Activated naive CD8-positive, alpha-beta T cell treated with anti-CD3 and anti-CD28 coated beads, Interleukin-2, amount 50 U/mL, for 24 hours (primary cell): Measurements from ENCODE around the gene AXL.
"Not testable (repeated sequence)": the region's sequence is repeated elsewhere in the genome, so short reads cannot be mapped to it uniquely, and the experiment has no call there.

Experiments
- ATAC-seq: fragments of 150-1000 bp; cut with Tn5 transposase; one replicate; pipeline ENCODE4 v1.10.0; 2021
- DNase-seq: peaks from one replicate; pipeline ENCODE4 v3.0.0; 2021
- H3K27ac Mint-ChIP-seq: one replicate; pipeline ENCODE4 v1.8.0; 2021; ENCODE audit warnings: mild to moderate bottlenecking, mixed read lengths
- H3K27me3 Mint-ChIP-seq: one replicate; pipeline ENCODE4 v1.8.0; 2021; ENCODE audit warnings: mixed read lengths
- H3K36me3 Mint-ChIP-seq: one replicate; pipeline ENCODE4 v1.8.0; 2021; ENCODE audit warnings: low read depth, mixed read lengths
- H3K4me1 Mint-ChIP-seq: one replicate; pipeline ENCODE4 v1.8.0; 2021; ENCODE audit warnings: mixed read lengths
- H3K4me3 Mint-ChIP-seq: one replicate; pipeline ENCODE4 v1.8.0; 2021; ENCODE audit warnings: mild to moderate bottlenecking, moderate library complexity, mixed read lengths
- H3K9me3 Mint-ChIP-seq: one replicate; pipeline ENCODE4 v1.8.0; 2021; ENCODE audit warnings: mixed read lengths

The AXL gene

DNA sequence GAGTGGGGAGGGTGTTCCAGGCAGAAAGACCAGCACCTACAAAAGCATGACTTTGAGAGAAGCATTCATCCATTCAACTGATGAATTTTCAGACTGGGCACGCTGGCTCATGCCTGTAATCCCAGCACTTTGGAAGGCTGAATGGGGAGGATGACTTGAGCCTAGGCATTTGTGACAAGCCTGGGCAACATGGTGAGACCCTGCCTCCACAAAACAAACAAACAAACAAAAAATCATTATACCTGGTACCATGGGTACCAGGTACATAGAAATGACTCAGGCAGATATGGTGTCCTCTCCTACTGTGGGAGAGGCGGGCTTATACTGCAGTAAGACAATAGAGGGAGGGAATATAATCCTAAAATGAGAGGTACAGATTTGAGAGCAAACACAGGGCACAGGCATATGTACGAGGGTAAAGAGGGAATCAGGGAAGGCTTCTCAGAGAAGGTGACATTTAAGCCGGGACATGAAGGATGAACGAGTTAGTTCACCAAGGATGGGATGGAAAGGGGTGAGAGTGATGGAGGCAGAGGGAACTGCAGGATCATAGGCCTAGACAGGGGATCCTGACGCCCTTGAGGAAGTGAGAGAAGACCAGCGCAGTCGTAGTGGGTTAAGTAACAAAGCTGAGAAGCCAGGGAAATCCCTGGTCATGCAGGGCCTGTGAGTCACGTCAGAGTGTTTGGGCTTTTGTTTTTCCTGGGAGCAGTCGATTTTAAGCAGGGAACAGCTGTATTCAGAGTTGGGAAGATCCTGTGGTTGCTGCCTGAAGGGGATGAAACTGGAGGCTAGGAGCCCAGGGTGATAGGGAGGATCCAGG, 23.1 kb upstream of the AXL start:
- Mint-ChIP-seq H3K4me3 (no peak overlapping the region), H3K27me3 (peaks cover 31% of the 10 kb centered on the region), H3K9me3 (no peaks in the 10 kb centered on the region), H3K27ac (no peak overlapping the region), H3K36me3 (no peaks in the 10 kb centered on the region), H3K4me1 (peaks cover 4% of the 10 kb centered on the region)
- DNase-seq: no peak
- no peak for ATAC-seq

DNA sequence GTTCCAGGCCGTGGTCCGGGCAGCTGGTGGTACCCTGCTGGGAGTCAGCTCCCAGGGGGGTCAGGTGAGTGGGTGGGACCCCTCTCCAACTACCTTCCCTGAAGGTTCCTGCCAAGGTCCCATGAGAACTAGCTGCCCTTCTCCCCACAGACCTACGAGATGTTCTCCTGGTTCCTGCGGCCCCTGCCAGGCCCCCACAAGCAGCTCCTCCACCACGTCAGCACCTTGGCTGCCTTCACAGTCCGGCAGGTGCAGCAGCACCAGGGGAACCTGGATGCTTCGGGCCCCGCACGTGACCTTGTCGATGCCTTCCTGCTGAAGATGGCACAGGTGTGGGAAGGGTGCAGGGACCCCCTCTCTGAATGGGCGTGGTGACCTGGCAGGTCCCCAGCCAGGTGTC, 20.5 kb upstream of the AXL start:
- ATAC-seq: no peak
- H3K36me3 Mint-ChIP-seq: no peaks in the 10 kb centered on the region
- no peaks in the 10 kb centered on the region for H3K9me3 Mint-ChIP-seq
- H3K4me3 Mint-ChIP-seq: no peak overlapping the region
- H3K27ac Mint-ChIP-seq: no peak overlapping the region
- peaks cover 11% of the 10 kb centered on the region for H3K27me3 Mint-ChIP-seq
- no peaks in the 10 kb centered on the region for H3K4me1 Mint-ChIP-seq
- no peak for DNase-seq

DNA sequence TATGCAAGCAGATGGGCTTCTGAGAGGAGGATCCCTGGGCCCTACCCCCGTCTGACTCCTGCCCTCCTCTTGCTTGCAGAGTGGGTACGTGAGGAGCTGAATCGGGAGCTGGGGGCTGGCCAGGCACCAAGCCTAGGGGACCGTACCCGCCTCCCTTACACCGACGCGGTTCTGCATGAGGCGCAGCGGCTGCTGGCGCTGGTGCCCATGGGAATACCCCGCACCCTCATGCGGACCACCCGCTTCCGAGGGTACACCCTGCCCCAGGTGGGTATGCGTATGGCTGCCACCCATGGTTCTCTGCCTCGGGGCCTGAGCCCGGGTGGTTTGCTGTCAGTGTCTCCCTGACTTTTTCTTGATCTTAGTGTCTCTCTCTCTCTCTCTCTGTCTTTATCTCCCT, 15.7 kb upstream of the AXL start:
- Mint-ChIP-seq H3K4me3 (no peak overlapping the region), H3K4me1 (peaks cover 11% of the 10 kb centered on the region), H3K9me3 (no peaks in the 10 kb centered on the region), H3K27me3 (no peaks in the 10 kb centered on the region), H3K36me3 (no peaks in the 10 kb centered on the region), H3K27ac (no peak overlapping the region)
- DNase-seq: no peak
- no peak for ATAC-seq

DNA sequence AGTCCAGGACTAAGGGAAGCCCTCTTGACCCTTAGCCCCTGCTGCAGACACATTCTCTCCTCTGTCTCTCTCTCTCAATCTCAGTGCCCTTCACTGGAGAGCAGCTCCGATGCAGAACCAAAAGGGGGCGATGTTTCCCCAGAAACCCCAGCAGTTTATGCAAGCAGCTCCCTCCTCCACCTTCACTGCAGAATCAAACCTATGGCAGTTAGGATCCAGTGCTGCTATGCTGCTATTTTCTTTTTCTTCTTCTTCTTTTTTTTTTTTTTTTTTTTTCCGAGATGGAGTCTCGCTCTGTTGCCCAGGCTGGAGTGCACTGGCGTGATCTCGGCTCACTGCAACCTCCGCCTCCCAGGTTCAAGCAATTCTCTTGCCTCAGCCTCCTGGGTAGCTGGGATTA, 14.7 kb upstream of the AXL start:
- H3K4me3 Mint-ChIP-seq, H3K36me3 Mint-ChIP-seq, H3K27ac Mint-ChIP-seq, H3K9me3 Mint-ChIP-seq, H3K27me3 Mint-ChIP-seq: not testable (repeated sequence)
- ATAC-seq: peak; percentile 96
- peak; percentile 81 for DNase-seq
- peaks cover 11% of the 10 kb centered on the region for H3K4me1 Mint-ChIP-seq

DNA sequence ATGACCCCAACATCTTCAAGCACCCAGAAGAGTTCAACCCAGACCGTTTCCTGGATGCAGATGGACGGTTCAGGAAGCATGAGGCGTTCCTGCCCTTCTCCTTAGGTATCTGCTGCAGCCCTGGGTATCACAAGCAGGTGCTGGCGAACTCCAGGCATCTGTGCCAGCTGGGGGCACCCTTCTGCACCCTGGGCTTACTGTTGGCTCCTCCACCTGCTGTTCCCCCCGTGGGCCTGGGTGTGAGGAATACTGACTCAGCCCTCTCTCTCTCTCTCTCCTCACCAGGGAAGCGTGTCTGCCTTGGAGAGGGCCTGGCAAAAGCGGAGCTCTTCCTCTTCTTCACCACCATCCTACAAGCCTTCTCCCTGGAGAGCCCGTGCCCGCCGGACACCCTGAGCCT, 13.0 kb upstream of the AXL start:
- Mint-ChIP-seq H3K4me3 (no peak overlapping the region), H3K27ac (no peak overlapping the region), H3K36me3 (no peaks in the 10 kb centered on the region), H3K4me1 (peaks cover 11% of the 10 kb centered on the region), H3K9me3 (no peaks in the 10 kb centered on the region), H3K27me3 (no peaks in the 10 kb centered on the region)
- DNase-seq (no peak), ATAC-seq (no peak)

DNA sequence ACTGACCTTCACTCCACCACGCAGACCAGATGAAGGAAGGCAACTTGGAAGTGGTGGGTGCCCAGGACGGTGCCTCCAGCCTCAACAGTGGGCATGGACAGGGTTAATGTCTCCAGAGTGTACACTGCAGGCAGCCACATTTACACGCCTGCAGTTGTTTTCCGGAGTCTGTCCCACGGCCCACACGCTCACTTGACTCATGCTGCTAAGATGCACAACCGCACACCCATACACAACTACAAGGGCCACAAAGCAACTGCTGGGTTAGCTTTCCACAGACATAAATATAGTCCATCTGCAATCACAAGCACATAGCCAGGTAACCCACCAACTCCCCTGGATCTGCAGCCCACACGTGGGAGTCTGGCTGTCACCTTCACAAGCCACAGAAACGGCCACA, 12.6 kb upstream of the AXL start:
- Mint-ChIP-seq H3K27me3 (no peaks in the 10 kb centered on the region), H3K4me3 (no peak overlapping the region), H3K9me3 (no peaks in the 10 kb centered on the region), H3K4me1 (peaks cover 11% of the 10 kb centered on the region), H3K27ac (no peak overlapping the region), H3K36me3 (no peaks in the 10 kb centered on the region)
- ATAC-seq (no peak), DNase-seq (no peak)

DNA sequence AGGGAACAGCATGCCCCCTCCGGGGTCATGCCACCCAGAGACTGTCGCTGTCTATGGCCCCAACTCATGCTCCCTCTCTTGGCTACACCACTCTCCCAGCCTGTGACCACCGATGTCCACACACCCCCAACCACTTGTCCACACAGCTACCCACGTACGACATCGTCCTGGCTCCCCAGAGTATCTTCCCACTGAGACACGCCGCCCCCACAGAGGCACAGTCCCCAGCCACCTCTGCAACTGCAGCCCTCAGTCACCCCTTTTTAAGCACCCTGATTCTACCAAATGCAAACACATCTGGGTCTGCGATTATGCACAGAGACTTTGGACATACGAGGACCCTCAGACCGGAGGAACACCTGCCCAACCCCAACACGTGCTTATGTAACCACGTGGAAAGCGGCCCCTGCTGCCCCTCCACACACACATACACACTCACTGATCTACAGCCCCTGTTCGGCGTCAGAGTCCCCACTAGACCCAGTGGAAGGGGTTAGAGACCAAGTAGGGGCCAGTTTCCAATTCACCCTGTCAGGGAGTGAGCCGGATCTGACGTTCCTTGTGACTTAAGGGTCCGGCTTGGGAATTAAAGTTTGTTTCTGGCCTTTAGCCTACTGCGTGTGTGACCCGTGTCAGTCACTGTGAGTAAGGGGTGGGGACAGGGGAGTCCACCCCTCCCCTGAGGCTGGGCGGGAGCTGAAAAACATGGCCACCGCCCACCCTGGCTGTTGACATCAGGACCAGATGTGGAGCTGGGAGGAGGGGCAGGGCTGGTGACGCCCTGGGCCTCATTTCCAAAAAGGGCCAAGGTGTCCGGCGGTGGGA, 11.9 kb upstream of the AXL start:
- Mint-ChIP-seq H3K36me3 (no peaks in the 10 kb centered on the region), H3K27ac (no peak overlapping the region), H3K4me3 (no peak overlapping the region), H3K27me3 (peaks cover 2% of the 10 kb centered on the region), H3K4me1 (peaks cover 11% of the 10 kb centered on the region), H3K9me3 (no peaks in the 10 kb centered on the region)
- ATAC-seq (no peak), DNase-seq (no peak)

DNA sequence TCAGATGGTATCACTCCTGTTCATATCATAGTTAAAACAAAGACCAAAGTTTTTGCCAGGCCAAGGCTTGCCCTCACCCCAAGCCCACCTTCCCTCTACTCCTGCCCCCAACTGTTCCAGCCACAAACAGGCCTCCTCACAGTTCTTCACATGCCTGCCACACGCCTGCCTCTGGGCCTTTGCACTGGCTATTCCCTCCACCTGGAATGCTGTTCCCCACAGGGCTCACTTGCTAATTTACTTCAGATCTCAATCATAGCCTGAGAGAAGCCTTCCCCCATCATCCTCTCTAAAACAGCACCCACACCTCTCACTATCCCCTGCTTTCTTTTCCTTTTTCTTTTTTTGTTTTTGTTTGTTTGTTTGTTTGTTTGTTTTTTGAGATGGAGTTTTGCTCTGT, 4.9 kb upstream of the AXL start:
- Mint-ChIP-seq H3K9me3 (no peaks in the 10 kb centered on the region), H3K27ac (no peak overlapping the region), H3K4me1 (no peaks in the 10 kb centered on the region), H3K36me3 (no peaks in the 10 kb centered on the region), H3K4me3 (no peak overlapping the region), H3K27me3 (peaks cover 20% of the 10 kb centered on the region)
- ATAC-seq (no peak), DNase-seq (no peak)

DNA sequence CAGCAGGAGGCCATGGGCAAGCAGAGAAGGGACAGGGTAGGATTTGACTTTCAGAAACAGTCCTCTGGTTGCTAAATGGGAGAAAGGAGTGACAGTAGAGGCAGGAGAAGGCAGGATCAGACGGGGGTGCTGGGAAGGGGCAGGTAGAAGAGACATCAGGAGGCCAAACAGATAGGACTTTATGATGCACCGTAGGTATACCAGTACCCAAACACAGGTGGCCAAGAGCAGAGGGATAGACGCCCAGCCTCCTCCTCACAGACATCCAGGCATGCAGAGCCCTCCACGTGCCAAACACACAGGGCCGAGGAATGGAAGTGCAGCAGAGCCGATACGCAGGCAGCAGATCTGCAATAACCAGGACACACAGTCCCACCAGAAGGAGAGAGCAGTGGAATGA, 1.3 kb upstream of the AXL start:
- ATAC-seq: no peak
- no peaks in the 10 kb centered on the region for H3K9me3 Mint-ChIP-seq
- peaks cover 42% of the 10 kb centered on the region for H3K27me3 Mint-ChIP-seq
- H3K4me3 Mint-ChIP-seq: no peak overlapping the region
- no peaks in the 10 kb centered on the region for H3K36me3 Mint-ChIP-seq
- peaks cover 3% of the 10 kb centered on the region for H3K4me1 Mint-ChIP-seq
- no peak overlapping the region for H3K27ac Mint-ChIP-seq
- DNase-seq: no peak

DNA sequence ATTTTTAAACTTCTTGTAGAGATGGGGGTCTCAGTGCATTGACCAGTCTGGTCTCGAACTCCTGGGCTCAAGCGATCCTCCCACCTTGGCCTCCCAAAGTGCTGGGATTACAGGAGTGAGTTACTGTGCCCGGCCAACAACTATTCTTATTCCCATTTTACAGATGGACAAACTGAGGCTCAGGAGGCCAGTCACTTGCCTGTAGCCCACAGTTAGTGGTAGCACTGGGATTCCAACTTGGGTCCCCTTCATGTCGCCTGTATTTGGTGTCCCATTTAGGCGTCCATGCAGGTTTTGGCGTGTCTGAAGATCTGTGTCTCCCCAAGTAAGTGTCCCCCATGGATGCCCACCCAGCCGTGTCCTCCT, 791 bp upstream of the AXL start:
- Mint-ChIP-seq H3K27me3 (peaks cover 42% of the 10 kb centered on the region), H3K27ac (no peak overlapping the region), H3K9me3 (no peaks in the 10 kb centered on the region)

DNA sequence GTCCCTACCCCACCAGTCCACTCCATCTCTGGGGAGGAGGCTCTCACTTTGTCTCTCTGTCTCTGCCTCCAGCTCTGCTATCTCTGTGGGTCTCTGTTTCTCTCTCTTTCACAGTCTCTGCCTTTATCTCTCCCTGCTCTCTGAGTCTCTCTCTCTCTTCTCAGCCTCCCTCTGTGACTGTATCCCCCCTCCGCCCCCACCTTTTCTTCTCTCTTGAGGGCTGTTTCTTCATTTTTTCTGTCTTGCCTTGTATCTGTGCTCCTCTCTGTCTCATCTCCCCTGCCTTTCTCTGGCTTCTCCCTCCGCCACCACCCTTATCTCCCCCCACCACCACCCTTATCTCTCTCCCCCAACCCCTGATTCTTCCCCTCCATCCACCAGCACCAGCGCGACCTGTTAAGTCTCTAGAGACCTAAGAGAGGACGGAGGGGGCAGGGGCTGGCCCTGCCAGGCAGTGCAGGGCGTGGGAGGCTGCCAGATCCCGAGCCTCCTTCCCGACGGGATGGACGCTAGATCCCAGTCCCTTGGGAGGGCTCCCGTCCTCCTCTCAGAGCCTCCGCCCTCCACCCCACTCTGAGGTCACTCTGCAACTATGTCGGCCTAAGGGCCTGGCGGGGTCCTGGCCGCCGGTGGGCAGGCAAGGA, 1.0 kb downstream of the AXL start:
- H3K4me1 Mint-ChIP-seq: peaks cover 22% of the 10 kb centered on the region
- no peak for DNase-seq
- no peaks in the 10 kb centered on the region for H3K36me3 Mint-ChIP-seq
- H3K27ac Mint-ChIP-seq: no peak overlapping the region
- peaks cover 53% of the 10 kb centered on the region for H3K27me3 Mint-ChIP-seq
- ATAC-seq: no peak
- H3K4me3 Mint-ChIP-seq: no peak overlapping the region
- H3K9me3 Mint-ChIP-seq: no peaks in the 10 kb centered on the region

More for the DNA sequence above, 791 bp upstream of the AXL start:
- Mint-ChIP-seq H3K4me3 (no peak overlapping the region), H3K4me1 (peaks cover 6% of the 10 kb centered on the region), H3K36me3 (no peaks in the 10 kb centered on the region)
- no peak for ATAC-seq
- DNase-seq: no peak

DNA sequence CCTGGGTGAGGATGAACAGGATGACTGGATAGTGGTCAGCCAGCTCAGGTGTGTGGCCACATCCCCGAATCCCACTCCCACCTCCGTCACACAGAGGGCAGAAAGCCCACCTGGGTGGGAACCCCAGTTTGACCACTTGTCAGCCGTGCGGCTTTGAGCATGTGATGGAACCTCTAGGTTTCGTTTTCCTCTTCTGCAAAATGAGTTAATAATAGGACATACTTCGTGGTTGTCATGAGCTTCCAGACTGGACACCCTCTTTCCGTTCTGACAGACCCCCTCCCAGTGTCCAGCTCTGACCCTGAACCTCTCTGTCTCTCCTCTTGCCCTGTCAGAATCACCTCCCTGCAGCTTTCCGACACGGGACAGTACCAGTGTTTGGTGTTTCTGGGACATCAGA, 1.8 kb downstream of the AXL start:
- Mint-ChIP-seq H3K4me1 (peaks cover 30% of the 10 kb centered on the region), H3K4me3 (no peak overlapping the region), H3K9me3 (no peaks in the 10 kb centered on the region), H3K27me3 (peaks cover 59% of the 10 kb centered on the region), H3K36me3 (no peaks in the 10 kb centered on the region), H3K27ac (no peak overlapping the region)
- DNase-seq (no peak), ATAC-seq (no peak)

DNA sequence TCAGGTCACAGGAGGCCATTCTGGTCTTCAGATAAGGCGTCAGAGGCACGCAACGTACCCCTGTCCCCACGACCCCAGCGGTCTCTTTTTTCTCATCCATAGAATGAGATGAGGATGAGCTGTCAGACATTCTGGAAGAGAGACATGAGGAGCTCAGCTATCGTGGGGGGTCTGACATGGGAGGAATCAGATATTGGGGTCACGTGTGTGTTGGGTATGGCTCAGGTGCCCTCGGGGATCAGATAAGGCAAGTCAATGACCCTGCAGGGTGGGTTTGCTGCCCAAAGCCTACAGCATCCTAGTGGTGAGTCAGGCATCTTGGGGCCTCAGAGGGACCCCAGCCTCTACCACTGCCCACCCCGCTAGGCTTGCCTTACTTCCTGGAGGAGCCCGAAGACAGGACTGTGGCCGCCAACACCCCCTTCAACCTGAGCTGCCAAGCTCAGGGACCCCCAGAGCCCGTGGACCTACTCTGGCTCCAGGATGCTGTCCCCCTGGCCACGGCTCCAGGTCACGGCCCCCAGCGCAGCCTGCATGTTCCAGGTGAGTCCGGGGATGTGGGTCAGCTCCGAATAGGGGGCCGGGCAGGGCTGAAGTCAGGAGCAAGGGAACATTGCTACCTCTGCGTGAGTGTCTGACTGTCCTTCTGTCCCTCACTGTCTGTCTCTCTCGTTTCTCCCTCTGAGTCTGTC, 2.6 kb downstream of the AXL start:
- peaks cover 59% of the 10 kb centered on the region for H3K27me3 Mint-ChIP-seq
- H3K36me3 Mint-ChIP-seq: no peaks in the 10 kb centered on the region
- no peaks in the 10 kb centered on the region for H3K9me3 Mint-ChIP-seq
- no peak overlapping the region for H3K4me3 Mint-ChIP-seq
- no peak for ATAC-seq
- H3K4me1 Mint-ChIP-seq: peaks cover 34% of the 10 kb centered on the region
- no peak for DNase-seq
- no peak overlapping the region for H3K27ac Mint-ChIP-seq

DNA sequence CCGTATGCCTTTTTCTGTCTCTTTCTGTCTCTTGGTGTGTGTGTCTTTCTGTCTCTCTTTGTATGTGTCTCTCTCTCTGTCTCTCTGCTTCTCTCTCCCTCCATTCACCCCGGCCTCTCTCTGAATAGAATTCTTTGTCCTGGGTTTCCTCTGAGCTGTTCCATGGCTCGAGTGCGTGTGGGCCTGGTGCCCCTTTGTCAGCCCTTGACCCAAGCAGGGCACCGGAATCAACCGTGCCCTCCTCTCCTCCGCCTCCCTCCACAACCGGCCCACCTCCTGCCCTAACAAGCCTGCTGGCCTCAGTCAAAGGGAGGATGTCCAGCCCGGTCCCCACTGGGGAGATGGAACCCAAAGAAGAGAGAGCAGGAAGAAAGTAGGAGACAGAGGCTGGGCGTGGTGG, 3.2 kb downstream of the AXL start:
- peaks cover 40% of the 10 kb centered on the region for H3K4me1 Mint-ChIP-seq
- ATAC-seq (no peak), DNase-seq (no peak)
- H3K4me3 Mint-ChIP-seq: no peak overlapping the region
- no peaks in the 10 kb centered on the region for H3K9me3 Mint-ChIP-seq
- H3K27me3 Mint-ChIP-seq: peaks cover 56% of the 10 kb centered on the region
- no peaks in the 10 kb centered on the region for H3K36me3 Mint-ChIP-seq
- no peak overlapping the region for H3K27ac Mint-ChIP-seq
